ENCODE measurements around the gene FANCI.
A peak's percentile ranks its signal among the peaks of the same experiment; 100 is the strongest.

Gene FANCI

GRCh38 chr15:89338036-89338435, 94.3 kb downstream of the FANCI start:
- TF ChIP-seq, protein P1, sequence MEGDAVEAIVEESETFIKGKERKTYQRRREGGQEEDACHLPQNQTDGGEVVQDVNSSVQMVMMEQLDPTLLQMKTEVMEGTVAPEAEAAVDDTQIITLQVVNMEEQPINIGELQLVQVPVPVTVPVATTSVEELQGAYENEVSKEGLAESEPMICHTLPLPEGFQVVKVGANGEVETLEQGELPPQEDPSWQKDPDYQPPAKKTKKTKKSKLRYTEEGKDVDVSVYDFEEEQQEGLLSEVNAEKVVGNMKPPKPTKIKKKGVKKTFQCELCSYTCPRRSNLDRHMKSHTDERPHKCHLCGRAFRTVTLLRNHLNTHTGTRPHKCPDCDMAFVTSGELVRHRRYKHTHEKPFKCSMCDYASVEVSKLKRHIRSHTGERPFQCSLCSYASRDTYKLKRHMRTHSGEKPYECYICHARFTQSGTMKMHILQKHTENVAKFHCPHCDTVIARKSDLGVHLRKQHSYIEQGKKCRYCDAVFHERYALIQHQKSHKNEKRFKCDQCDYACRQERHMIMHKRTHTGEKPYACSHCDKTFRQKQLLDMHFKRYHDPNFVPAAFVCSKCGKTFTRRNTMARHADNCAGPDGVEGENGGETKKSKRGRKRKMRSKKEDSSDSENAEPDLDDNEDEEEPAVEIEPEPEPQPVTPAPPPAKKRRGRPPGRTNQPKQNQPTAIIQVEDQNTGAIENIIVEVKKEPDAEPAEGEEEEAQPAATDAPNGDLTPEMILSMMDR (IDR thresholded peaks at IDR 0.05; ENCODE audit: poor library complexity, severe bottlenecking), result no peak
- ATAC-seq (ENCODE audit: low read depth), result no peak

GRCh38 chr15:89340573-89340972, 96.8 kb downstream of the FANCI start:
- TF ChIP-seq, protein P1 (IDR thresholded peaks at IDR 0.05; ENCODE audit: poor library complexity, severe bottlenecking), result no peak
- Histone ChIP-seq H3K4me1 (ENCODE audit: insufficient read depth, poor library complexity, severe bottlenecking) (no peaks in the 10 kb centered on the region), H3K4me3 (ENCODE audit: severe bottlenecking) (no peak overlapping the region), H3K36me3 (ENCODE audit: low read depth) (no peaks in the 10 kb centered on the region), H3K9me3 (ENCODE audit: severe bottlenecking) (no peaks in the 10 kb centered on the region), H3K27ac (ENCODE audit: poor library complexity, severe bottlenecking) (no peak overlapping the region), H3K27me3 (ENCODE audit: insufficient read depth, poor library complexity, severe bottlenecking) (no peaks in the 10 kb centered on the region)
- ATAC-seq (ENCODE audit: low read depth) (no peak), DNase-seq (ENCODE audit: low spot score) (peak; percentile 46)

More at GRCh38 chr15:89338036-89338435, 94.3 kb downstream of the FANCI start:
- DNase-seq (ENCODE audit: low spot score), result peak; percentile 17
- H3K27ac ChIP-seq (ENCODE audit: poor library complexity, severe bottlenecking), result no peak overlapping the region
- H3K27me3 ChIP-seq (ENCODE audit: insufficient read depth, poor library complexity, severe bottlenecking), result no peaks in the 10 kb centered on the region
- H3K4me3 ChIP-seq (ENCODE audit: severe bottlenecking), result no peak overlapping the region
- H3K9me3 ChIP-seq (ENCODE audit: severe bottlenecking), result no peaks in the 10 kb centered on the region
- H3K4me1 ChIP-seq (ENCODE audit: insufficient read depth, poor library complexity, severe bottlenecking), result no peaks in the 10 kb centered on the region
- peaks cover 7% of the 10 kb centered on the region for H3K36me3 ChIP-seq (ENCODE audit: low read depth)

DNA sequence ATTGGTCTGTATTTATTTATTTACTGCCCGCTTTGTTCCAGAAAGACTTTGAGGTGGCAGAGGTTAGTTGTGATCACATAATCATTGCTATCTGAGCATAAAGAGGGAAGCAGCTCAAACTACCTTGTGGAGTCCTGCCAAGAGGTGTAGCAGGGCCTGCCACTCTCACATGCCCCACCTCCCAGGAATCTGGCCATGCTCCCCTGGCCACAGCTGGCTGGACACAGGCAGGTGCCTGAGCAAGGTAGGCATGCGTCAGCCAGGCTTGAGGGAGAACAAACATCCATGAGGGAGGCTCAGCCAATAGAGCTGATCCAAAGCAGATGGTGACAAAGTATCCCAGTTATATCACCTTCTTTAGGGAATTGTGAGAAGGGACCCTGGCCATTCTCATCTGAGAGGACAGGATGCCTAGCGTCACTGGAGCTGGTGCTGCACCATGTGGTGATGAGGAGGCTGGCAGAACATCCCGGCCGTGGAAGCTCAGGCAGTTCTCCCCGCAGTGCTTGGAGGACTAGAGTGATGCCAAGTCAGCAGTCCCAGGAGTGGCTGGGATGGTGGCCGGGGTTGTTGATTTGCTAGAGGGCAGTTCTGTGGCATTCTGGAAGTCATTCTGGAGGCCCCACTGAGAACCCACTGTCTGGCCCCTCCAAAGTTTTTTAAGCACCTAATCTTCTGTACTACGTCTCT, 97.7 kb downstream of the FANCI start:
- TF ChIP-seq, protein P1 (IDR thresholded peaks at IDR 0.05; ENCODE audit: poor library complexity, severe bottlenecking), result no peak
- ATAC-seq (ENCODE audit: low read depth), result peak; percentile 30; the same call in 1 of the 3 replicates
- H3K27ac ChIP-seq (ENCODE audit: poor library complexity, severe bottlenecking), result no peak overlapping the region

GRCh38 chr15:89342840-89343239, 99.1 kb downstream of the FANCI start:
- no peaks in the 10 kb centered on the region for H3K9me3 ChIP-seq (ENCODE audit: severe bottlenecking)
- no peaks in the 10 kb centered on the region for H3K4me1 ChIP-seq (ENCODE audit: insufficient read depth, poor library complexity, severe bottlenecking)
- H3K4me3 ChIP-seq (ENCODE audit: severe bottlenecking), result no peak overlapping the region
- no peaks in the 10 kb centered on the region for H3K36me3 ChIP-seq (ENCODE audit: low read depth)
- TF ChIP-seq, protein P1 (IDR thresholded peaks at IDR 0.05; ENCODE audit: poor library complexity, severe bottlenecking), result no peak
- H3K27me3 ChIP-seq (ENCODE audit: insufficient read depth, poor library complexity, severe bottlenecking), result no peaks in the 10 kb centered on the region
- H3K27ac ChIP-seq (ENCODE audit: poor library complexity, severe bottlenecking), result no peak overlapping the region
- ATAC-seq (ENCODE audit: low read depth), result no peak
- no peak for DNase-seq (ENCODE audit: low spot score)

More for the DNA sequence above, 97.7 kb downstream of the FANCI start:
- no peaks in the 10 kb centered on the region for H3K27me3 ChIP-seq (ENCODE audit: insufficient read depth, poor library complexity, severe bottlenecking)
- no peaks in the 10 kb centered on the region for H3K9me3 ChIP-seq (ENCODE audit: severe bottlenecking)
- DNase-seq (ENCODE audit: low spot score), result no peak
- no peaks in the 10 kb centered on the region for H3K4me1 ChIP-seq (ENCODE audit: insufficient read depth, poor library complexity, severe bottlenecking)
- H3K4me3 ChIP-seq (ENCODE audit: severe bottlenecking), result no peak overlapping the region
- H3K36me3 ChIP-seq (ENCODE audit: low read depth), result no peaks in the 10 kb centered on the region

DNA sequence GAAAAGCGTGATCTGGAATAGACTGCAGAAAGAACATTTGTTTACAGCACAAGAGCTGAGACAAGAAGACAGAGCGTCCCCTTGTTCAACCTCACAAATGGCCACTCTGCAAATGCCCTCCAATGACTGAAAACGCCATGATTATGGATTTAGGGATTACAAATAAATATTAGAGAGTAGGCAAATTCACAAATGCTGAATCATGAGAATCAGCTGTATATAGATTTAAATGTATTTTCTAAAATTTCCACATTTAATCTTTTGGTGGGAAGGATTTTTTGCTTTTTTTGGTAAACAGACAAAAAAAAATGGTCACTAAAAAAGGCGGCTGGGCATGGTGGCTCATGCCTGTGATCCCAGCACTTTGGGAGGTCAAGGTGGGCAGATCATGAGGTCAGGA, 101.5 kb downstream of the FANCI start:
- Histone ChIP-seq H3K4me1 (ENCODE audit: insufficient read depth, poor library complexity, severe bottlenecking) (no peaks in the 10 kb centered on the region), H3K27ac (ENCODE audit: poor library complexity, severe bottlenecking) (no peak overlapping the region), H3K27me3 (ENCODE audit: insufficient read depth, poor library complexity, severe bottlenecking) (no peaks in the 10 kb centered on the region), H3K4me3 (ENCODE audit: severe bottlenecking) (no peak overlapping the region), H3K9me3 (ENCODE audit: severe bottlenecking) (no peaks in the 10 kb centered on the region), H3K36me3 (ENCODE audit: low read depth) (no peaks in the 10 kb centered on the region)
- ATAC-seq (ENCODE audit: low read depth) (no peak), DNase-seq (ENCODE audit: low spot score) (no peak)
- TF ChIP-seq, protein P1 (IDR thresholded peaks at IDR 0.05; ENCODE audit: poor library complexity, severe bottlenecking), result no peak
